Ascending aorta (tissue), 2 donors: ENCODE data around the gene NAT14. TPM values are rescaled to one million over a fixed set of nuclear protein-coding genes. Genes with fewer than 3 reads are reported as not detected.

Experiments
- DNase-seq, 2 donors: peaks; one replicate each; pipeline ENCODE4 v3.0.0-alpha.2; 2019; ENCODE audit warnings: low spot score in 2 of 2
- H3K27ac ChIP-seq, 2 donors: fragments of 200-600 bp; sonication (generic); one replicate each; pipeline ENCODE4 v1.5.1; 2016 to 2017; ENCODE audit warnings: mild to moderate bottlenecking in 1 of 2
- H3K27me3 ChIP-seq: fragments of 200-600 bp; sonication (generic); one replicate; pipeline ENCODE4 v1.5.1; 2017
- H3K36me3 ChIP-seq, 2 donors: fragments of 200-600 bp; sonication (generic); one replicate each; pipeline ENCODE4 v1.5.1; 2016
- H3K4me1 ChIP-seq, 2 donors: fragments of 200-600 bp; sonication (generic); one replicate each; pipeline ENCODE4 v1.5.1; 2016 to 2017; ENCODE audit warnings: mild to moderate bottlenecking in 1 of 2
- H3K4me3 ChIP-seq, 2 donors: fragments of 200-600 bp; sonication (generic); one replicate each; pipeline ENCODE4 v1.5.1; 2016 to 2017; ENCODE audit warnings: mild to moderate bottlenecking in 1 of 2
- H3K9me3 ChIP-seq, 2 donors: fragments of 200-600 bp; sonication (generic); one replicate each; pipeline ENCODE4 v1.5.1; 2016
- intact Hi-C: fragments of 100-400 bp; cut with DNase I; formaldehyde crosslinking; loops from one replicate; pipeline ENCODE4 v1.15.1; 2023
- total RNA-seq: library from RNA; depleted of rRNA; stranded (reverse); fragments of >200 nt; gene quantifications from one replicate; pipeline ENCODE4 v1.1.0, GENCODE V29; 2016
- TF ChIP-seq, protein P1 (sequence below), 3 experiments: fragments of 200-600 bp in 2 of 3; fragments of 450-650 bp in 1 of 3; sonication (generic) in 2 of 3; IDR thresholded peaks; one replicate each; pipeline ENCODE4 v1.5.1; 2016 to 2019; ENCODE audit warnings: antibody characterized with exemption in 3 of 3, mild to moderate bottlenecking in 1 of 3, moderate library complexity in 1 of 3

Gene NAT14
- total RNA-seq, 1 donor from 2014 or later: 21.6 TPM

GRCh38 chr19:55498246-55498840 is 13.4 kb downstream of the NAT14 start:
- intact Hi-C loops: no loop called here
- no peak for DNase-seq
- H3K27ac ChIP-seq: no peak overlapping the region
- TF ChIP-seq, protein P1, sequence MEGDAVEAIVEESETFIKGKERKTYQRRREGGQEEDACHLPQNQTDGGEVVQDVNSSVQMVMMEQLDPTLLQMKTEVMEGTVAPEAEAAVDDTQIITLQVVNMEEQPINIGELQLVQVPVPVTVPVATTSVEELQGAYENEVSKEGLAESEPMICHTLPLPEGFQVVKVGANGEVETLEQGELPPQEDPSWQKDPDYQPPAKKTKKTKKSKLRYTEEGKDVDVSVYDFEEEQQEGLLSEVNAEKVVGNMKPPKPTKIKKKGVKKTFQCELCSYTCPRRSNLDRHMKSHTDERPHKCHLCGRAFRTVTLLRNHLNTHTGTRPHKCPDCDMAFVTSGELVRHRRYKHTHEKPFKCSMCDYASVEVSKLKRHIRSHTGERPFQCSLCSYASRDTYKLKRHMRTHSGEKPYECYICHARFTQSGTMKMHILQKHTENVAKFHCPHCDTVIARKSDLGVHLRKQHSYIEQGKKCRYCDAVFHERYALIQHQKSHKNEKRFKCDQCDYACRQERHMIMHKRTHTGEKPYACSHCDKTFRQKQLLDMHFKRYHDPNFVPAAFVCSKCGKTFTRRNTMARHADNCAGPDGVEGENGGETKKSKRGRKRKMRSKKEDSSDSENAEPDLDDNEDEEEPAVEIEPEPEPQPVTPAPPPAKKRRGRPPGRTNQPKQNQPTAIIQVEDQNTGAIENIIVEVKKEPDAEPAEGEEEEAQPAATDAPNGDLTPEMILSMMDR (IDR thresholded peaks at IDR 0.05): no peak
- H3K36me3 ChIP-seq: no peaks in the 10 kb centered on the region
- peaks cover 0 to under 1% of the 10 kb centered on the region in 2 donors for H3K4me1 ChIP-seq
- no peak overlapping the region for H3K4me3 ChIP-seq
- H3K9me3 ChIP-seq: no peaks in the 10 kb centered on the region
- H3K27me3 ChIP-seq: no peaks in the 10 kb centered on the region

- no peaks in the 10 kb centered on the region for H3K27me3 ChIP-seq
- TF ChIP-seq, protein P1 (IDR thresholded peaks at IDR 0.05): no peak
- no peak overlapping the region for H3K27ac ChIP-seq
- no peaks in the 10 kb centered on the region for H3K9me3 ChIP-seq
- no peaks in the 10 kb centered on the region for H3K36me3 ChIP-seq
- no peak overlapping the region for H3K4me3 ChIP-seq
- DNase-seq: no peak
- H3K4me1 ChIP-seq: peaks cover 2 to 3% of the 10 kb centered on the region in 2 donors
- intact Hi-C loops: loop anchor here (5.0 kb wide), 2 partner anchors 93 to 198 kb away; partner anchors contain the start of gene UBE2S
Observed at GRCh38 chr19:55500368-55500952, 15.5 kb downstream of the NAT14 start.

DNA sequence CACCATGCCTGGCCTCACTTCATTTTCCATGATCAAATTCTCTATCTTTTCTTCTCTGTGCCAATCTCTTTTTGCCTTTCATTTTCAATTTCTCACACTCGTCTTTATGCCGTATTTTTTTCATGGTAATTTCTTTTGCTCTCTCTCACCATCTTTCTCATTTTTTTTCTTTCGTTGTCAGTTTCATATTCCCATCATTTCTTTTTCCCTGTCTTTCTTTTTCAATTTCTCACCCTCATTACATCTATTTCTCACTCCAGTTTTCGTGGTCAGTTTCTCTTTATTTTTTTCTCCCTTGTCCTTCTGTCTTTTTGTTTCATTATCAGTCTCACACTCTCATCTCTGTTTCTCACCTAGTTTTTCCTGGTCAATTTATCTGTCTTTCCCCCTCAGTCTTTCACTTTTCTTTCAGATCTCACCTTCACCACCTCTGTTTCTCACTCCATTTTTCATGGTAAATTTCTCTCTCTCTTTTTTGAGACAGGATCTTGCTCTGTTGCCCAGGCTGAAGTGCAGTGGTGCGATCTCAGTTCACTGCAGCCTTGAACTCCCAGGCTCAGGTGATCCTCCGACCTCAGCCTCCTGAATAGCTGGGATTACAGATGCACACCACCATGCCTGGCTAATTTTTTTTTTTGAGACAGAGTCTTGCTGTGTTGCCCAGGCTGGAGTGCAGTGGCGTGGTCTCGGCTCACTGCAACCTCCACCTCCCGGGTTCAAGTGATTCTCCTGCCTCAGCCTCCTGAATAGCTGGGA is 17.4 kb downstream of the NAT14 start:
- intact Hi-C loops: loop anchor here (5.0 kb wide), 2 partner anchors 95 to 200 kb away; partner anchors contain the start of gene UBE2S
- TF ChIP-seq, protein P1 (IDR thresholded peaks at IDR 0.05): no peak
- no peak for DNase-seq
- Histone ChIP-seq H3K4me1 (peaks cover 2 to 3% of the 10 kb centered on the region in 2 donors), H3K4me3 (no peak overlapping the region), H3K9me3 (no peaks in the 10 kb centered on the region), H3K27ac (no peak overlapping the region), H3K36me3 (no peaks in the 10 kb centered on the region), H3K27me3 (no peaks in the 10 kb centered on the region)

GRCh38 chr19:55503157-55503501 is 18.1 kb downstream of the NAT14 start:
- Histone ChIP-seq H3K27ac (no peak overlapping the region), H3K27me3 (no peaks in the 10 kb centered on the region), H3K9me3 (no peaks in the 10 kb centered on the region), H3K4me3 (no peak overlapping the region), H3K4me1 (peaks cover 2 to 3% of the 10 kb centered on the region in 2 donors), H3K36me3 (no peaks in the 10 kb centered on the region)
- intact Hi-C loops: loop anchor here (5.0 kb wide), 2 partner anchors 96 to 201 kb away; partner anchors contain the start of gene UBE2S
- TF ChIP-seq, protein P1 (IDR thresholded peaks at IDR 0.05): no peak
- DNase-seq: no peak

GRCh38 chr19:55503502-55504251 is 18.7 kb downstream of the NAT14 start:
- TF ChIP-seq, protein P1 (IDR thresholded peaks at IDR 0.05): peak; percentile 99 to 100 (median 99)
- Histone ChIP-seq H3K4me1 (peaks cover 2 to 3% of the 10 kb centered on the region in 2 donors), H3K27ac (peak overlapping the region; percentile 71 to 87), H3K27me3 (no peaks in the 10 kb centered on the region), H3K4me3 (peak overlapping the region; percentile 48 to 71), H3K9me3 (no peaks in the 10 kb centered on the region), H3K36me3 (no peaks in the 10 kb centered on the region)
- intact Hi-C loops: loop anchor here (1.0 to 5.0 kb wide), 4 partner anchors 16 to 201 kb away; partner anchors contain the start of gene UBE2S
- DNase-seq: peak; percentile 73 to 95
